GM18951 (cell line): ENCODE results near the gene TRIM49B.
"Not testable (repeated sequence)": the region's sequence is repeated elsewhere in the genome, so short reads cannot be mapped to it uniquely, and the experiment has no call there.

ENCODE experiments used
- in situ Hi-C: fragments of 300-500 bp; cut with MboI; formaldehyde crosslinking; loops from one replicate; pipeline ENCODE4 v1.12.0; 2022; ENCODE audit warnings: low sequenced_read_pairs, mixed read lengths, inconsistent platforms; ENCODE audit not compliant: unreplicated experiment

The TRIM49B gene, protein sequence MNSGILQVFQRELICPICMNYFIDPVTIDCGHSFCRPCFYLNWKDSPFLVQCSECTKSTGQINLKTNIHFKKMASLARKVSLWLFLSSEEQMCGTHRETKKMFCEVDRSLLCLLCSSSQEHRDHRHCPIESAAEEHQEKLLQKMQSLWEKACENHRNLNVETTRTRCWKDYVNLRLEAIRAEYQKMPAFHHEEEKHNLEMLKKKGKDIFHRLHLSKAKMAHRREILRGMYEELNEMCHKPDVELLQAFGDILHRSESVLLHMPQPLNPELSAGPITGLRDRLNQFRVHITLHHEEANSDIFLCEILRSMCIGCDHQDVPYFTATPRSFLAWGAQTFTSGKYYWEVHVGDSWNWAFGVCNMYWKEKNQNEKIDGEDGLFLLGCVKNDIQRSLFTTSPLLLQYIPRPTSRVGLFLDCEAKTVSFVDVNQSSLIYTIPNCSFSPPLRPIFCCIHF

DNA sequence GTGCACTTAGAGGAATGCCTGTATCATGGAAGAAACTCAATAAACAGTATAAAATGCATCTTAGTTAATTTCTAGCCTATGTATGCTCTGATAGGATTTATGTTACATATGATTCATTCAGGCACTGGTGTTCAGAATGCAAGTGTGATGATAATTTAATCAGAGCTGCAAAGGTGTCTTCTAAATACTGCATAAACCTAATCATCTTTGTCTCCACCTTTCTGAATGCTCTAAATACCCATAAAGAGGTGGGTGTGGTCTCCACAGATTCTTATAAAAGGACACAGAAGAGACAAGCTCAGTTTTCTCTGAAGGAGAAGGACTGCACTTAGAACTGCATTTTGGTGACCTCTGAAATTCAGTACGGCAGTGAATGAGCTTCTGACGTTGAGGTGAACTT is at the start of gene TRIM49B:
TRIM49B (plus strand) TSS at position 301 of the 400 bp plus-strand sequence. CDS start 2,777 bp downstream, outside the sequence.
- in situ Hi-C loops: not testable (repeated sequence)

DNA sequence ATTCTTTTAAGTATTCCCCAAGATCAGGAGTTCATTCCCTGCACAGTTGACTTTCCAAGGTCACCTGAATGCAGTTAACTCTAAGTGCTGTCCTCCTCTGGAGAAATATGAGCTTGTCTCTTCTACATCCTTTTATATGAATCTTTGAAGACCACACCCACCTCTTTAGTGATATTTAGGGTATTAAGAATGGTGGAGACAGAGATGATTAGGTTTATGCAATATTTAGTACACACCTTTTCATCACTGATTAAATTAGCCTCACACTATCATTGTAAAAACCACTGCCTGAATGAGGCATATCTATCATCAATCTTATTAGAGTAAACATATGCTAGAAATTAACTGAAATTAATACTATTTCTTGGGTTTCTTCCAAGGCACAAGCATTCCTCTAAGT is 44.8 kb upstream of the TRIM49B start, which contains the start of gene TRIM51G:
TRIM51G (minus strand) TSS at position 101 of the 400 bp plus-strand sequence. CDS start 2,190 bp downstream, outside the sequence.
- in situ Hi-C loops: not testable (repeated sequence)

DNA sequence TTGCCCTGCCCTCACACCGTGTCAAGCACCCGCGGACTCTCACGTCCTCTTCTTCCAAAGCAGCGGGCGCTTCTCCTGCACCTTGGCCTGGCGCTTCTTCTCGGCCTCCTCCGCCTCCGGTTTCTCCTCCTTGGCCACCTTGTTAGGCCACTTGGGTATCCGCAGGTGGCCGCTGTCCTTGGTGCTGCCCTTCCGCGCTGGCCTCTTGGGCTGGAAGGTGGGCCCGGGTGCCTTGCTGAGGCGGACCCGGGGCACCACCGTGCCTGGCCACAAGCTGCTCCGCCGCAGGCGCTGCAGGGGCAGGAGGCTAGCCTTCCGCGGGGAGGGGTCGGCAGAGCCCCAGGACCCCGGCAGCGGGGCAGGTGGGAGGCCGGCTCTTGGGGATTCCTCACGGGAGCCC is 19.6 kb downstream of the TRIM49B start:
- in situ Hi-C loops: not testable (repeated sequence)

- in situ Hi-C loops: not testable (repeated sequence)
Measured at GRCh38 chr11:49049821-49050220, 21.2 kb downstream of the TRIM49B start.

GRCh38 chr11:49059012-49059411 is 30.4 kb downstream of the TRIM49B start, which contains the start of gene TRIM64C:
TSS of gene TRIM64C (minus strand) at chr11:49059112. CDS start at chr11:49059112, 0 bp downstream.
- in situ Hi-C loops: not testable (repeated sequence)

DNA sequence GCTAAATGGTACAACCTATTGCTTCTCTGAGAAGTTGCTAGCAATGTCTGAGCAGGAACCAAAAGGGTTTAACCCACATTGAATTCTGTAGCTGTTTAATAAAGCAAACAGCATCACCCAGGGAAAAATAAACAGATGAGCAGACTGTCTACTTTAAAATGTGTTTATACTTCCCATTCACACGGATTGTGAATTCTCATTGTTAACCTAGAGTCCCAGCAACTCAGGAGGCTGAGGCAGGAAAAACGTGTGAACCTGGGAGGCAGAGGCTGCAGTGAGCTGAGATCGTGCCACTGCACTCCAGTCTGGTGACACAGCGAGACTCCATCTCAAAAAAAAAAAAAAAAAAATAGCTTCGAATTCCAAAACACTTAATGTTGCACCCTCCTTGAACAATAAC is 41.3 kb downstream of the TRIM49B start:
- in situ Hi-C loops: not testable (repeated sequence)
